Endodermal cell (in vitro differentiated cells): Measurements from ENCODE around the gene SMDT1. TPM values are rescaled to one million over a fixed set of nuclear protein-coding genes. Genes with fewer than 3 reads are reported as not detected.
A peak's percentile ranks its signal among the peaks of the same experiment; 100 is the strongest.
"Not testable (repeated sequence)": the region's sequence is repeated elsewhere in the genome, so short reads cannot be mapped to it uniquely, and the experiment has no call there.

Experiments
- DNase-seq: peaks from one replicate; pipeline ENCODE4 v3.0.0-alpha.2; 2017
- H3K27ac ChIP-seq: 2 replicates; pipeline ENCODE4 v1.5.1; 2013; ENCODE audit warnings: mild to moderate bottlenecking, low read depth, low read length, moderate library complexity
- H3K27me3 ChIP-seq: 2 replicates; pipeline ENCODE4 v1.6.1; 2013; ENCODE audit warnings: mild to moderate bottlenecking, low read length, moderate library complexity; ENCODE audit not compliant: insufficient read depth, control insufficient read depth, poor library complexity, severe bottlenecking
- H3K36me3 ChIP-seq: 2 replicates; pipeline ENCODE4 v1.7.0; 2013; ENCODE audit warnings: mild to moderate bottlenecking, low read length, moderate library complexity; ENCODE audit not compliant: control insufficient read depth, insufficient read depth
- H3K4me1 ChIP-seq: one replicate; pipeline ENCODE4 v1.7.0; 2013; ENCODE audit warnings: low read length; ENCODE audit not compliant: control insufficient read depth, insufficient read depth
- H3K4me3 ChIP-seq: 2 replicates; pipeline ENCODE4 v1.5.1; 2013; ENCODE audit warnings: mild to moderate bottlenecking, low read length, moderate library complexity
- H3K9ac ChIP-seq: 2 replicates; pipeline ENCODE4 v1.6.1; 2013; ENCODE audit warnings: mild to moderate bottlenecking, low read length, moderate library complexity; ENCODE audit not compliant: poor library complexity, severe bottlenecking; ENCODE audit errors: extremely low read depth
- H3K9me3 ChIP-seq: 2 replicates; pipeline ENCODE4 v1.6.1; 2013; ENCODE audit warnings: mild to moderate bottlenecking, low read length, moderate library complexity; ENCODE audit not compliant: control insufficient read depth
- H3K27ac Mint-ChIP-seq: 2 replicates; pipeline ENCODE4 v1.8.0; 2020; ENCODE audit warnings: mixed read lengths
- H3K27me3 Mint-ChIP-seq: 2 replicates; pipeline ENCODE4 v1.8.0; 2021; ENCODE audit warnings: mild to moderate bottlenecking, mixed read lengths; ENCODE audit not compliant: insufficient read depth
- H3K36me3 Mint-ChIP-seq: 2 replicates; pipeline ENCODE4 v1.8.0; 2020; ENCODE audit warnings: low read depth, mixed read lengths
- H3K4me1 Mint-ChIP-seq: 2 replicates; pipeline ENCODE4 v1.8.0; 2020; ENCODE audit warnings: mixed read lengths
- H3K4me3 Mint-ChIP-seq: 2 replicates; pipeline ENCODE4 v1.8.0; 2020; ENCODE audit warnings: mild to moderate bottlenecking, moderate library complexity, mixed read lengths
- H3K9me3 Mint-ChIP-seq: 2 replicates; pipeline ENCODE4 v1.8.0; 2020; ENCODE audit warnings: mild to moderate bottlenecking, mixed read lengths
- WGBS, 2 experiments: methylation state at CpG; one replicate each; pipeline versions ENCODE4 v1.1.5 to v1.1.7; 2013; ENCODE audit warnings: missing lambda C conversion rate in 2 of 2, mixed read lengths in 1 of 2; ENCODE audit not compliant: insufficient coverage in 1 of 2, insufficient read length in 1 of 2; 5-methylcytosine and 5-hydroxymethylcytosine counted together
- total RNA-seq, 2 donors: library from RNA; stranded (reverse); fragmentation: NEBNext Ultra II Directional in 1 of 2; extraction: Animal tissue kit (Norgen Biotek cat#: 25700) in 1 of 2; gene quantifications; 2 replicates in 1 of 2; 3 replicates in 1 of 2; pipeline ENCODE4 v1.2.1, GENCODE V29; 2021
- TF ChIP-seq, protein P1 (sequence below): fragments of 200-600 bp; sonication (generic); conservative IDR thresholded peaks from 2 replicates; pipeline ENCODE4 v1.5.0; 2021; ENCODE audit warnings: antibody characterized with exemption, mild to moderate bottlenecking

Gene SMDT1
- total RNA-seq, 2 donors from 2014 or later = 29.5 to 41.3 TPM

- no peaks in the 10 kb centered on the region for H3K4me1 ChIP-seq
- no peaks in the 10 kb centered on the region for H3K9me3 ChIP-seq
- 30 to 34% methylated on average over 11 to 18 of the region's 19 CpGs for WGBS, 2 experiments
These were observed 9.5 kb upstream of the SMDT1 start for GRCh38 chr22:42069801-42070516.

DNA sequence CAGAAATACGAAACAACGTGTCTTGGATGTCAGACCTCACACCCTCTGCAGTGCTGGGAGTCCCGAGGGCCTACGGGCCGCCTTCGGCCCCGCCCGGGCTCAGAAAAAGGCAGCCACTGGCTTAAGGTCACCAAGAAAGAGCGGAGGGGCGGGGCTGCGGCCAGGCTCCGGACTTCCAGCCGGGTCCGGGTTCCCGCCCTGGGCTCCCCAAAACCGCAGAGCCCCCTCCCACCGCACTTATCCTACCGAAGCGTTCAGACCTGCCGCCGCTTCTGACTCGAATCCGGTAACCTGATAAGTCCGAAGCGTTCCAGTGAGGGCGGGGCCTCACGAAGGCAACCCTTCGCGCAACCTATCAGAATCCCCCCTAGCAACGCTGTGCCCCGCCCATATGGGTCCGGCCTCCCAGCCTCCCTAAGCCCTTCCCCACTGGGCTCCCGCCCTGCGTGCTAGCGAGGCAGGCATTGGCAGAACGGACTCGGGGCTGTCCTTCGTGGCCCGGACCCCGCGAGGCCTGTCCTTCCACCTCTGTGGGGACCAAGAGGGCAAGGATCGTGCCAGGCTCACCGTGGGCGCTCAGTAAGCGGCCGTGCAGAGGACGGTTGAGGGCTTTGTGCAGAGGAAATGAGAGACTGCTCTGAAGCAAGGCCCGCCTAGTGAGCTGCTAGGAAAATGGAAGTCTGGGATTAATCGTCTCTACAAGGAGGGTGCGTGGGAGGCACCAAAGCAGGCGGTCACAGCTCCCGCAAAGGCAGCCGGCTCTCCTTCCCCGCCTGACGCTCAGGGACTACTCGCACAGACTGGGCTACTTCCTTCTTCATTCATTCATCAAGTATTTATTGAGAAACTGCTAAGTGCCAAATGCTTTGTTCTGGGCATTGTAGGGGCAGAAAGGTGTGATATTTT lies 8.7 kb upstream of the SMDT1 start, which contains the start of gene NAGA:
NAGA (minus strand) TSS at position 296 of the 906 bp plus-strand sequence. CDS start 515 bp downstream, outside the sequence.
- Mint-ChIP-seq H3K27ac (peak within 1 kb of the TSS; percentile 78), H3K4me1 (peaks cover 8% of the 10 kb centered on the region), H3K36me3 (peaks cover 21% of the 10 kb centered on the region), H3K9me3 (no peaks in the 10 kb centered on the region), H3K27me3 (peaks cover 9% of the 10 kb centered on the region), H3K4me3 (peak within 1 kb of the TSS; percentile 67)
- no peak within 1 kb of the TSS for H3K27ac ChIP-seq
- peak within 1 kb of the TSS; percentile 33 for H3K9ac ChIP-seq
- peaks cover 8% of the 10 kb centered on the region for H3K36me3 ChIP-seq
- DNase-seq = peak; percentile 97
- H3K9me3 ChIP-seq = no peaks in the 10 kb centered on the region
- WGBS, 2 experiments = 7 to 17% methylated on average over 13 to 56 of the region's 56 CpGs
- H3K27me3 ChIP-seq = no peaks in the 10 kb centered on the region
- no peaks in the 10 kb centered on the region for H3K4me1 ChIP-seq
- TF ChIP-seq, protein P1, sequence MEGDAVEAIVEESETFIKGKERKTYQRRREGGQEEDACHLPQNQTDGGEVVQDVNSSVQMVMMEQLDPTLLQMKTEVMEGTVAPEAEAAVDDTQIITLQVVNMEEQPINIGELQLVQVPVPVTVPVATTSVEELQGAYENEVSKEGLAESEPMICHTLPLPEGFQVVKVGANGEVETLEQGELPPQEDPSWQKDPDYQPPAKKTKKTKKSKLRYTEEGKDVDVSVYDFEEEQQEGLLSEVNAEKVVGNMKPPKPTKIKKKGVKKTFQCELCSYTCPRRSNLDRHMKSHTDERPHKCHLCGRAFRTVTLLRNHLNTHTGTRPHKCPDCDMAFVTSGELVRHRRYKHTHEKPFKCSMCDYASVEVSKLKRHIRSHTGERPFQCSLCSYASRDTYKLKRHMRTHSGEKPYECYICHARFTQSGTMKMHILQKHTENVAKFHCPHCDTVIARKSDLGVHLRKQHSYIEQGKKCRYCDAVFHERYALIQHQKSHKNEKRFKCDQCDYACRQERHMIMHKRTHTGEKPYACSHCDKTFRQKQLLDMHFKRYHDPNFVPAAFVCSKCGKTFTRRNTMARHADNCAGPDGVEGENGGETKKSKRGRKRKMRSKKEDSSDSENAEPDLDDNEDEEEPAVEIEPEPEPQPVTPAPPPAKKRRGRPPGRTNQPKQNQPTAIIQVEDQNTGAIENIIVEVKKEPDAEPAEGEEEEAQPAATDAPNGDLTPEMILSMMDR = no peak
- H3K4me3 ChIP-seq = peak within 1 kb of the TSS; percentile 87

More at GRCh38 chr22:42069801-42070516, 9.5 kb upstream of the SMDT1 start:
- Histone ChIP-seq H3K4me3 (peak overlapping the region; percentile 87), H3K27ac (no peak overlapping the region), H3K9ac (peak overlapping the region; percentile 33), H3K27me3 (no peaks in the 10 kb centered on the region), H3K36me3 (peaks cover 8% of the 10 kb centered on the region)
- H3K27me3 Mint-ChIP-seq = peaks cover 9% of the 10 kb centered on the region
- H3K27ac Mint-ChIP-seq = no peak overlapping the region
- no peak for DNase-seq
- H3K36me3 Mint-ChIP-seq = peaks cover 28% of the 10 kb centered on the region
- peaks cover 16% of the 10 kb centered on the region for H3K4me1 Mint-ChIP-seq
- peak overlapping the region; percentile 67 for H3K4me3 Mint-ChIP-seq
- TF ChIP-seq, protein P1 = no peak
- no peaks in the 10 kb centered on the region for H3K9me3 Mint-ChIP-seq

GRCh38 chr22:42071508-42071907 lies 8.0 kb upstream of the SMDT1 start:
- Mint-ChIP-seq H3K36me3 (peaks cover 18% of the 10 kb centered on the region), H3K4me3 (peak overlapping the region; percentile 67)
- H3K27ac ChIP-seq, H3K9me3 ChIP-seq, H3K27ac Mint-ChIP-seq, H3K27me3 Mint-ChIP-seq, H3K4me1 ChIP-seq, H3K4me1 Mint-ChIP-seq, DNase-seq, H3K36me3 ChIP-seq, H3K27me3 ChIP-seq, H3K9me3 Mint-ChIP-seq, H3K4me3 ChIP-seq, H3K9ac ChIP-seq: not testable (repeated sequence)
- WGBS, 2 experiments = 86 to 97% methylated on average over 5 to 7 of the region's 7 CpGs
